Adipocyte (in vitro differentiated cells): Measurements from ENCODE around the gene ARHGAP45.
"Not testable (repeated sequence)": the region's sequence is repeated elsewhere in the genome, so short reads cannot be mapped to it uniquely, and the experiment has no call there.

Source experiments
- DNase-seq: peaks from one replicate; pipeline ENCODE4 v3.0.0-alpha.2; 2015; ENCODE audit warnings: low read depth
- H3K27me3 ChIP-seq: replicated peaks from 2 replicates; pipeline ENCODE4 v1.7.0; 2013; ENCODE audit warnings: mild to moderate bottlenecking, low read length, moderate library complexity; ENCODE audit not compliant: control insufficient read depth, insufficient read depth
- H3K36me3 ChIP-seq: 2 replicates; pipeline ENCODE4 v1.7.0; 2013; ENCODE audit warnings: low read length, mild to moderate bottlenecking, moderate library complexity; ENCODE audit not compliant: control insufficient read depth, insufficient read depth, severe bottlenecking
- H3K4me1 ChIP-seq: 2 replicates; pipeline ENCODE4 v1.7.0; 2013; ENCODE audit warnings: mild to moderate bottlenecking, low read length, moderate library complexity; ENCODE audit not compliant: control insufficient read depth, insufficient read depth
- H3K4me3 ChIP-seq: 2 replicates; pipeline ENCODE4 v1.7.0; 2013; ENCODE audit warnings: mild to moderate bottlenecking, low read length, moderate library complexity
- H3K9ac ChIP-seq: 2 replicates; pipeline ENCODE4 v1.7.0; 2013; ENCODE audit warnings: mild to moderate bottlenecking, low read length, moderate library complexity
- H3K9me3 ChIP-seq: 2 replicates; pipeline ENCODE4 v1.7.0; 2013; ENCODE audit warnings: mild to moderate bottlenecking, low read length, moderate library complexity; ENCODE audit not compliant: control insufficient read depth

ARHGAP45 gene, protein sequence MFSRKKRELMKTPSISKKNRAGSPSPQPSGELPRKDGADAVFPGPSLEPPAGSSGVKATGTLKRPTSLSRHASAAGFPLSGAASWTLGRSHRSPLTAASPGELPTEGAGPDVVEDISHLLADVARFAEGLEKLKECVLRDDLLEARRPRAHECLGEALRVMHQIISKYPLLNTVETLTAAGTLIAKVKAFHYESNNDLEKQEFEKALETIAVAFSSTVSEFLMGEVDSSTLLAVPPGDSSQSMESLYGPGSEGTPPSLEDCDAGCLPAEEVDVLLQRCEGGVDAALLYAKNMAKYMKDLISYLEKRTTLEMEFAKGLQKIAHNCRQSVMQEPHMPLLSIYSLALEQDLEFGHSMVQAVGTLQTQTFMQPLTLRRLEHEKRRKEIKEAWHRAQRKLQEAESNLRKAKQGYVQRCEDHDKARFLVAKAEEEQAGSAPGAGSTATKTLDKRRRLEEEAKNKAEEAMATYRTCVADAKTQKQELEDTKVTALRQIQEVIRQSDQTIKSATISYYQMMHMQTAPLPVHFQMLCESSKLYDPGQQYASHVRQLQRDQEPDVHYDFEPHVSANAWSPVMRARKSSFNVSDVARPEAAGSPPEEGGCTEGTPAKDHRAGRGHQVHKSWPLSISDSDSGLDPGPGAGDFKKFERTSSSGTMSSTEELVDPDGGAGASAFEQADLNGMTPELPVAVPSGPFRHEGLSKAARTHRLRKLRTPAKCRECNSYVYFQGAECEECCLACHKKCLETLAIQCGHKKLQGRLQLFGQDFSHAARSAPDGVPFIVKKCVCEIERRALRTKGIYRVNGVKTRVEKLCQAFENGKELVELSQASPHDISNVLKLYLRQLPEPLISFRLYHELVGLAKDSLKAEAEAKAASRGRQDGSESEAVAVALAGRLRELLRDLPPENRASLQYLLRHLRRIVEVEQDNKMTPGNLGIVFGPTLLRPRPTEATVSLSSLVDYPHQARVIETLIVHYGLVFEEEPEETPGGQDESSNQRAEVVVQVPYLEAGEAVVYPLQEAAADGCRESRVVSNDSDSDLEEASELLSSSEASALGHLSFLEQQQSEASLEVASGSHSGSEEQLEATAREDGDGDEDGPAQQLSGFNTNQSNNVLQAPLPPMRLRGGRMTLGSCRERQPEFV

DNA sequence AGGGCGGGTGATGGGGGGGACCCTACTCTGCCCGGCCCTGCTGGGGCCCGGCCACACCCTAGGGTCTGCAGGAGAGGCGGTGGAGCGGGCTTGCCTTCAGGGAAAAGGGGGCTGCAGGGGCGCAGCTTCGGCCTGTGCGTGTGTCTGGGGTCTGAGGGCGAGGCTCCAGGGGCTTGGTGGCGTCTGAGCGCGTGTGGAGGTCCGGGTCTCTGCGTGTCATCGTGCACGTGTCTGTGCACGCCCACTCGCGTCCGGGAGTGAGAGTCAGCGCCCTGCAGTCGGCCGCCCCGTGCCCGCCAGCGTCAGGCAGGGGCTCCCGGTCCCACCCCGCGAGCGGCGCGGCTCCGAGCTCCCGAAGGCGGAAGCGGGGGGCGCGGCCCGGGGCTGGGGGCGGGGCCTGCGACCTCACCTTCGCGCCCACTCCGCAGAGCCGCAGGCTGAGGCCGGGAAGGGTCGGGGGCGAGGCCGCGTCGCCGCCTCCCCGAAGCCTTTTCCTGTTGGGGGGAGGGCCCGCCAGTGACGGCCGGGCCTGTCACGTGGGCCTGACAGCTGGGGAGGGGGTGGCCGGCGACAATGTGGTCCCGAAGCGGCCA is at the start of gene ARHGAP45:
Gene ARHGAP45 (plus strand): TSS at position 420 of the 593 bp plus-strand sequence. CDS start 239 bp downstream, outside the sequence.
- peaks cover 5% of the 10 kb centered on the region for H3K4me1 ChIP-seq
- H3K9me3 ChIP-seq: no peaks in the 10 kb centered on the region
- H3K36me3 ChIP-seq: no peaks in the 10 kb centered on the region
- H3K4me3 ChIP-seq: no peak within 1 kb of the TSS
- DNase-seq: peak; percentile 18
- H3K27me3 ChIP-seq: peaks cover 48% of the 10 kb centered on the region
- no peak within 1 kb of the TSS for H3K9ac ChIP-seq

DNA sequence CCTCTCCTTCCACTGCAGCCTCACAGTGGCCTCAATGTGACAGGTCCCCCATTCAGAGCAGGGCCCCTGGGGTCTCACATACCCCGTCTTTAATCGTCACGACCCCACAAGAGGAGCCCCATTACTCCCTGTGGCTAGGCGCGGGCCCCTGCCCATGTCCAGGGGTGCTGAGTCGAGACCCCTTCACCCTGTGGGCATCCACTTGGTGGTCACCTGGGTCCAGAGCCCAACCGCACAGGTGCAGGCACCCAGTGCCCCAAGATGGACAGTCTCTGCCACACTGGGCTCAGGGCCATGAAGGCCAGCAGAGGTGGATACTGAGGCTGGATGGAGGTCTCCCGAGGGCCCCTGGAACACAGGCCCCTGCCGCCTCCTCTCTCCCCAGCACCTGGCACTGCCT is 49.1 kb upstream of the ARHGAP45 start:
- H3K9ac ChIP-seq: peak overlapping the region; percentile 56
- DNase-seq: no peak
- peaks cover 11% of the 10 kb centered on the region for H3K36me3 ChIP-seq
- no peaks in the 10 kb centered on the region for H3K27me3 ChIP-seq
- H3K4me1 ChIP-seq: peaks cover 40% of the 10 kb centered on the region
- H3K4me3 ChIP-seq: no peak overlapping the region
- no peaks in the 10 kb centered on the region for H3K9me3 ChIP-seq

DNA sequence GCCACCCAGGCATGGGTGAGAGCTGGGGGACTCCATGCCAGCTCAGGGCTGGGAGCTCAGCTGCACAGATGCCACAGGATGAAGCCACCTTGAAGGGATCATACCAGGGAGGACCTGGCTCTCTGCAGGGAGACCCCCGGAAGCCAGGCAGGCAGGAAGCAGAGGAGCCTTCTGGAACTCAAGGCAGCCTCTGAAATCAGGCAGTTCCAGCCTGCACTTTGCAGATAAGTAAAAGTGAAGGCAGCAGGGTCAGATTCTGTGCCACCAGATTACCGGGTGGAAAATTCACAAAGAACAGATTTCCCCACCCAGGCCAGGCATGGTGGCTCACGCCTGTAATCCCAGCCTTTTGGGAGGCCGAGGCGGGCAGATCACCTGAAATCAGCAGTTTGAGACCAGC is 48.6 kb upstream of the ARHGAP45 start:
- Histone ChIP-seq H3K36me3 (peaks cover 7% of the 10 kb centered on the region), H3K4me1 (peaks cover 43% of the 10 kb centered on the region), H3K9me3 (no peaks in the 10 kb centered on the region), H3K9ac (peak overlapping the region; percentile 56), H3K27me3 (no peaks in the 10 kb centered on the region), H3K4me3 (peak overlapping the region; percentile 93)
- no peak for DNase-seq

DNA sequence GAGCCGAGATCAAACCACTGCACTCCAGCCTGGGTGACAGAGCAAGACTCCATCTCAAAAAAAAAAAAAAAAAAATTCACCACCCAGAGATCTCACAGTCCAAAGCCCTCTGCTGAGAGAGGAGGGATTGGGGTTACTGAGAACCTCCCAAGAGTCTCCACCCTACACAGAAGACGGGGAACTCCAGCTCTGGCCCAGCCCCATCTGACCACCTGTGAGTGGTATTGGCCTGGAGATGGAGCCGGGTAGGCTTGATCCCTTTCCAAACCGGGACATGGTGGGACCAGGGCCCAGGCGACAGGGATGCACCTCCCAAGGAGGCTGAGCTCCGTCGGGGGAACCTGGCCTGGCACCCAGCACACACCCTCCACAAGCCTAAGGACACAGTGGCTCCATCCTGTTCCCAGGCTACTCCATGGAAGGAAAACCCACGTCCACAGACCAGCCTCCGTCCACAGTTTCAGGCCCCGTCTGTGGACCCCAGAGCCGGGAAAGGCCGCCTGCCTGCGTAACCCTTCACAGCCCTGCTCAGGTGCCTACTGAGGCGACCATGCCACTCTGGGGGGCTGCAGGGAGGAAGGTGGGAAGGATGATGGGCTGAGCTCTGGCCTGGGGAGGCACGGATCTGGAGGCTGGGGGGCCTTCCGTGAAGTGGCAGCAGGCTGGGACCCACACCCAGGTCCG is 47.9 kb upstream of the ARHGAP45 start:
- H3K9ac ChIP-seq: peak overlapping the region; percentile 96
- no peaks in the 10 kb centered on the region for H3K27me3 ChIP-seq
- peak overlapping the region; percentile 93 for H3K4me3 ChIP-seq
- H3K36me3 ChIP-seq: no peaks in the 10 kb centered on the region
- DNase-seq: no peak
- H3K9me3 ChIP-seq: no peaks in the 10 kb centered on the region
- H3K4me1 ChIP-seq: peaks cover 43% of the 10 kb centered on the region

DNA sequence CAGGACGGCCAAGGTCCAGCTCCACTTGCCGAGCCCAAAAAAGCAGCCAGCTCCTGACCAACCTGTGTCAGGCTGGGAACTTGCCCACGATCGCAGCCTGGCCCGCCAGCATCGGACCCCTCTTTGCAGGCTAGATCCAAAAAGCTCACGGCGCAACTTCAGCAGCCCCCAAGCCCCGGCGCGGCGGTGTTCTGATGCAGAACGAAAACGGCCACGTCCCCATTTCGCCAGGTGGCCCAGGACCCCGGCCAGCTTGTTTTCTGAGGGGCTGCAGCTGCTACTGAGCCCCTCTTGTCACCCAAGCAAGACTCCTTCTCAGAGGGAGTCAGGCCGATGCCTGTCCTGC is 47.4 kb upstream of the ARHGAP45 start:
- Histone ChIP-seq H3K4me1 (peaks cover 43% of the 10 kb centered on the region), H3K36me3 (no peaks in the 10 kb centered on the region), H3K9ac (peak overlapping the region; percentile 96), H3K4me3 (peak overlapping the region; percentile 93), H3K9me3 (no peaks in the 10 kb centered on the region), H3K27me3 (no peaks in the 10 kb centered on the region)
- no peak for DNase-seq

DNA sequence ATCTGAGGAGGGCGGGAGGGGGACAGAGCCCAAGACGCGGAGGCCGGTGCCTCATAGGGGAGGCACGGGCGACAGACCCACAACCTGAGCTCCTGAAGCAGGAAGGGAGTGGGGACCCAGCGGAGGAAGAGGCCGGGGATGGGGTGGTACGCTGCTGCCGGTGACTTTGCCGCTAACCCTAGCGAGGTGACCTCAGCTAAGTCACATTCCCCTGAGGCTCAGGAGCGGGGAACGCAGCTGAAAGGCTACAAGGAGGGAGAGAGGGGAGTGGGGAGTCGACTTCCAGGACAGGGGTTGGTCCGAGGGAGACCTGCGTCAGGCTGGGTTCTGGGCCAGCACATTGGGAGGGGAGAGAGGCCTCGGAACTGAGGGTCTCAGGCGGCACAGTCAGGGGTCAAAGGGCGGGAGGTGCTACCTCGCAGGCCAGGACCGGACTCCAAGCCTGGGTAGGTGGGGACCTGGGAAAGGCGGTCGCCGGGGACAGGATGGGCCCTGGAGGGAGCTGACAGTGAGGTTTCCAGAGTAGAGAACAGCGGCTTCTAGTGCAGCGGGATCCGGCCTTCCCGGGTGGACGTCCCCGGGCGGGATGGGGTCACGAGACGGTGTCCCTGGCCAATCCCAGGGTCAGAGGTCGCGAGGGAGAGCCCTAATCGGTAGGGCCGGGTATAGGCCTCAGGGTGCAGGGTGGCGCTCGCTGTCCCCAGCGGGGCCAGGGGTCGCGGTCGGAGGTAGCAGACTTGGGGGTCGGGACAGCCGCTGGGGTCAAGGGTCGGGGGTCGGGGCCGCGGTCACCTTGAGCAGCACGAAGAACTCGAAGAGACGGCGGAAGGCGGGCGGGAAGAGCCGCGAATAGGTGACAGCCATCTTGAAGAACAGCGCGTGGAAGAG is 46.7 kb upstream of the ARHGAP45 start:
- H3K9ac ChIP-seq: peak overlapping the region; percentile 96
- H3K36me3 ChIP-seq: no peaks in the 10 kb centered on the region
- peak; percentile 50 for DNase-seq
- H3K27me3 ChIP-seq: no peaks in the 10 kb centered on the region
- H3K4me3 ChIP-seq: peak overlapping the region; percentile 93
- no peaks in the 10 kb centered on the region for H3K9me3 ChIP-seq
- peaks cover 43% of the 10 kb centered on the region for H3K4me1 ChIP-seq

DNA sequence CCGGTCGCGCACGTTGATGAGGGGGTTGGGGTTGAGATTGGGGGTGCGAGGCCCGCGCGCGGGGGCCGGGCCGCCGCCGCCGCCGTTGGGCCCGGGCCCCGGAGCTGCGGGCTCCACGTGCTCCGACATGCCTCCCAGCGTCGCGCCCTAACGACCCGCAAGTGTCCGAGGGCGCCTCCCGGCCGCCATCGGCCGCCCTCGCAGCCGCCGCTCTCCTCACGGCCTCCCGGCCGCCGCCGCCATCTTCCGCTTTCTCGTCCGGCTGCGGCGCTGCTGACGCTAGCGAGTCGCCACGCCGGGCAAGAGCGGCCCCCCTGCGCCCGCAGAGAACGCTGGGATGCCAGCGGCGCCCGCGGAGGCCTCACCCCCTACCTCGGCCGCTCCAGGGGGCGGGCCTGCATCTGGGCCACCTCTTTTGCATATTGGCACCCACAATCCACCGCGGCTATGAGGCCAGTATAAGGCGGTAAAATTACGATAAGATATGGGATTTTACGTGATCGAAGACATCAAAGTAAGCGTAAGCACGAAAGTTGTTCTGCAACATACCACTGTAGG is 46.0 kb upstream of the ARHGAP45 start, which contains the start of gene TMEM259:
Gene TMEM259 (minus strand): TSS at position 256 of the 558 bp plus-strand sequence. CDS start 127 bp downstream, at position 129.
- Histone ChIP-seq H3K4me1 (peaks cover 37% of the 10 kb centered on the region), H3K36me3 (no peaks in the 10 kb centered on the region), H3K4me3 (peak within 1 kb of the TSS; percentile 93), H3K9me3 (no peaks in the 10 kb centered on the region), H3K9ac (peak within 1 kb of the TSS; percentile 96), H3K27me3 (no peaks in the 10 kb centered on the region)
- peak; percentile 99 for DNase-seq

DNA sequence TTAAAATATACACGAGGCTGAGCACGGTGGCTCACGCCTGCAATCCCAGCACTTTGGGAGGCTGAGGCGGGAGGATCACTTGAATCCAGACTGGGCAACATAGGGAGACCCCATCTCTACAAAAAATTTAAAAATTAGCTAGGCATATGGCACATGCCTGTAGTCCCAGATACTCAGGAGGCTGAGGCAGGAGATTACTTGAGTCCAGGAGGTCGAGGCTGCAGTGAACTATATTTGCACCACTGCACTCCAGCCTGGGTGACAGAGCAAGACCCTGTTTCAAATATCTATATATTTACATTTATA is 43.1 kb upstream of the ARHGAP45 start:
- H3K9ac ChIP-seq, H3K9me3 ChIP-seq, DNase-seq, H3K36me3 ChIP-seq, H3K4me3 ChIP-seq, H3K27me3 ChIP-seq: not testable (repeated sequence)
- peaks cover 12% of the 10 kb centered on the region for H3K4me1 ChIP-seq

DNA sequence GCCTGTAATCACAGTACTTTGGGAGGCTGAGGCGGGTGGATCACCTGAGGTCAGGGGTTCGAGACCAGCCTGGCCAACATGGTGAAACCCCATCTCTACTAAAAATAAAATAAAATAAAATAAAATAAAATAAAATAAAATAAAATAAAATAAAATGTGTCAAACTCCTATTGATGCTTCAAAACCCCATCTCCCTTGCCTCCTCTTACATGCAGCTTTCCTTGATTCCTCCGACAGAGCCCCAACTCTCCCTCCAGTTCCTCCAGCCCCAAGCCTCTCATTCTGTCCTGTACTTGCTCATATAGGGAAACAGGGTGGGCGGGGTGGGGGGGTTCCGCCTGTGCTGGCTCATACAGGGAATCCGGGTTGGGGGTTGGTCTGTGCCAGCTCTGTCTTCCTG is 41.9 kb upstream of the ARHGAP45 start:
- DNase-seq, H3K27me3 ChIP-seq, H3K4me3 ChIP-seq, H3K9ac ChIP-seq, H3K9me3 ChIP-seq, H3K36me3 ChIP-seq: not testable (repeated sequence)
- H3K4me1 ChIP-seq: peaks cover 15% of the 10 kb centered on the region
